Measurements from ENCODE around the gene FABP1.

FABP1 gene

GRCh38 chr2:88113069-88113468 lies 14.8 kb downstream of the FABP1 start:
- DNase-seq = no peak

- no peak for DNase-seq
Observed at GRCh38 chr2:88110830-88111229, 17.0 kb downstream of the FABP1 start.

- DNase-seq = no peak
Observed at GRCh38 chr2:88108796-88109195, 19.1 kb downstream of the FABP1 start.

- no peak for DNase-seq
Observed at GRCh38 chr2:88100489-88100858, 27.4 kb downstream of the FABP1 start.

- DNase-seq = no peak
Observed at GRCh38 chr2:88099798-88100488, 27.9 kb downstream of the FABP1 start.

GRCh38 chr2:88098558-88098900 lies 29.3 kb downstream of the FABP1 start:
- DNase-seq = no peak

GRCh38 chr2:88097891-88098557 lies 29.8 kb downstream of the FABP1 start:
- no peak for DNase-seq

- DNase-seq = no peak
Observed at GRCh38 chr2:88097192-88097591, 30.7 kb downstream of the FABP1 start.

- no peak for DNase-seq
Observed at GRCh38 chr2:88096708-88097107, 31.2 kb downstream of the FABP1 start.

- no peak for DNase-seq
Observed at GRCh38 chr2:88095022-88095421, 32.8 kb downstream of the FABP1 start.

- no peak for DNase-seq
Observed at GRCh38 chr2:88092773-88093172, 35.1 kb downstream of the FABP1 start.

GRCh38 chr2:88091943-88092342 lies 35.9 kb downstream of the FABP1 start:
- DNase-seq = no peak

- DNase-seq = no peak
Observed at GRCh38 chr2:88090446-88091283, 37.2 kb downstream of the FABP1 start.

- DNase-seq = no peak
Observed at GRCh38 chr2:88088999-88089398, 38.9 kb downstream of the FABP1 start.

GRCh38 chr2:88087763-88088162 lies 40.1 kb downstream of the FABP1 start:
- no peak for DNase-seq

GRCh38 chr2:88087073-88087472 lies 40.8 kb downstream of the FABP1 start:
- DNase-seq = no peak

GRCh38 chr2:88086401-88086800 lies 41.5 kb downstream of the FABP1 start:
- no peak for DNase-seq

- DNase-seq = no peak
Observed at GRCh38 chr2:88085602-88086001, 42.3 kb downstream of the FABP1 start.

GRCh38 chr2:88085099-88085498 lies 42.8 kb downstream of the FABP1 start:
- DNase-seq = no peak

GRCh38 chr2:88082781-88083180 lies 45.1 kb downstream of the FABP1 start:
- no peak for DNase-seq

- no peak for DNase-seq
Observed at GRCh38 chr2:88081924-88082608, 45.8 kb downstream of the FABP1 start.

- DNase-seq = no peak
Observed at GRCh38 chr2:88080545-88080944, 47.3 kb downstream of the FABP1 start.

GRCh38 chr2:88078643-88079172 lies 49.2 kb downstream of the FABP1 start:
- no peak for DNase-seq
